OCI-LY1 (cell line): ENCODE results near the gene RNASE12.

Source experiments
- H2AFZ ChIP-seq: fragments of 200-600 bp; sonication (generic), shearing (Covaris generic); 2 replicates; pipeline ENCODE4 v1.6.0; 2014; ENCODE audit warnings: antibody characterized with exemption, mild to moderate bottlenecking, low read length
- H3F3A ChIP-seq: fragments of 200-600 bp; sonication (generic), shearing (Covaris generic); 2 replicates; pipeline ENCODE4 v1.6.0; 2014; ENCODE audit warnings: mild to moderate bottlenecking, antibody characterized with exemption, low read length, moderate library complexity; ENCODE audit not compliant: insufficient read depth
- H3K27ac ChIP-seq: fragments of 200-600 bp; sonication (generic); 2 replicates; pipeline ENCODE4 v1.5.1; 2014; ENCODE audit warnings: low read length, mixed run types, mild to moderate bottlenecking, low read depth; ENCODE audit not compliant: poor library complexity, severe bottlenecking
- H3K27me3 ChIP-seq: fragments of 200-600 bp; sonication (generic); 2 replicates; pipeline ENCODE4 v1.6.0; 2014; ENCODE audit warnings: antibody characterized with exemption, mild to moderate bottlenecking, low read length, moderate library complexity; ENCODE audit not compliant: insufficient read depth
- H3K36me3 ChIP-seq: fragments of 200-600 bp; sonication (generic); 2 replicates; pipeline ENCODE4 v1.6.1; 2014; ENCODE audit warnings: mild to moderate bottlenecking, antibody characterized with exemption, low read length, moderate library complexity, mixed read lengths; ENCODE audit not compliant: insufficient read depth
- H3K4me1 ChIP-seq: fragments of 200-600 bp; sonication (generic); 2 replicates; pipeline ENCODE4 v1.5.1; 2014; ENCODE audit warnings: mild to moderate bottlenecking, low read length, moderate library complexity; ENCODE audit not compliant: insufficient read depth, severe bottlenecking
- H3K4me2 ChIP-seq: fragments of 200-600 bp; sonication (generic), shearing (Covaris generic); 2 replicates; pipeline ENCODE4 v1.6.1; 2014; ENCODE audit warnings: low read length
- H3K4me3 ChIP-seq: fragments of 200-600 bp; sonication (generic); 2 replicates; pipeline ENCODE4 v1.5.1; 2014; ENCODE audit warnings: low read length, low read depth, mild to moderate bottlenecking, mixed read lengths; ENCODE audit not compliant: poor library complexity, severe bottlenecking
- H3K79me2 ChIP-seq: fragments of 200-600 bp; shearing (Covaris generic); 2 replicates; pipeline ENCODE4 v1.6.1; 2016; ENCODE audit warnings: mixed run types, low read length, mixed read lengths; ENCODE audit not compliant: insufficient read depth
- H3K9ac ChIP-seq: fragments of 200-600 bp; sonication (generic), shearing (Covaris generic); 2 replicates; pipeline ENCODE4 v1.6.1; 2014; ENCODE audit warnings: mild to moderate bottlenecking, low read length, mixed read lengths
- H3K9me2 ChIP-seq: fragments of 200-600 bp; sonication (generic), shearing (Covaris generic); 2 replicates; pipeline ENCODE4 v1.6.1; 2014; ENCODE audit warnings: low read depth, mild to moderate bottlenecking, low read length, mixed read lengths
- H3K9me3 ChIP-seq: fragments of 200-600 bp; shearing (Covaris generic); 2 replicates; pipeline ENCODE4 v1.6.1; 2014; ENCODE audit warnings: low read length, mixed read lengths
- H4K20me1 ChIP-seq: fragments of 200-600 bp; sonication (generic), shearing (Covaris generic); 2 replicates; pipeline ENCODE4 v1.6.0; 2016; ENCODE audit warnings: mild to moderate bottlenecking, low read length; ENCODE audit not compliant: insufficient read depth
- CTCF ChIP-seq: fragments of 200-600 bp; sonication (generic), shearing (Covaris generic); IDR thresholded peaks from 2 replicates; pipeline ENCODE4 v1.5.1; 2017; ENCODE audit warnings: mild to moderate bottlenecking, antibody characterized with exemption, low read length, moderate library complexity, mixed read lengths
- EZH2 ChIP-seq: fragments of 200-600 bp; sonication (generic), shearing (Covaris generic); IDR thresholded peaks from 2 replicates; pipeline ENCODE4 v1.8.0; 2017; ENCODE audit warnings: borderline replicate concordance, mixed run types, mild to moderate bottlenecking, antibody characterized with exemption, low read length, moderate library complexity, mixed read lengths

RNASE12 gene

GRCh38 chr14:20583908-20584307 lies 7.3 kb downstream of the RNASE12 start:
- 0 out of 2 replicates have a peak, but pooled peaks cover 4% of the 10 kb centered on the region for H3K27me3 ChIP-seq
- H3K9me3 ChIP-seq: no peaks in the 10 kb centered on the region
- H3K79me2 ChIP-seq: no peaks in the 10 kb centered on the region
- no peak overlapping the region for H2AFZ ChIP-seq
- no peaks in the 10 kb centered on the region for H3K4me1 ChIP-seq
- TF ChIP-seq CTCF (no peak), EZH2 (no peak)
- no peak overlapping the region for H3K27ac ChIP-seq
- H3K9me2 ChIP-seq: no peaks in the 10 kb centered on the region
- H3F3A ChIP-seq: no peaks in the 10 kb centered on the region
- H3K9ac ChIP-seq: no peak overlapping the region
- H4K20me1 ChIP-seq: no peaks in the 10 kb centered on the region
- no peaks in the 10 kb centered on the region for H3K36me3 ChIP-seq
- no peak overlapping the region for H3K4me3 ChIP-seq
- no peak overlapping the region for H3K4me2 ChIP-seq

- H3K4me1 ChIP-seq: no peaks in the 10 kb centered on the region
- H3K9ac ChIP-seq: no peak overlapping the region
- H3K36me3 ChIP-seq: no peaks in the 10 kb centered on the region
- no peak overlapping the region for H2AFZ ChIP-seq
- H3K4me2 ChIP-seq: no peak overlapping the region
- H3F3A ChIP-seq: no peaks in the 10 kb centered on the region
- no peak for TF ChIP-seq EZH2
- no peak for TF ChIP-seq CTCF
- no peaks in the 10 kb centered on the region for H4K20me1 ChIP-seq
- no peak overlapping the region for H3K27ac ChIP-seq
- no peaks in the 10 kb centered on the region for H3K9me2 ChIP-seq
- H3K27me3 ChIP-seq: 0 out of 2 replicates have a peak, but pooled peaks cover 4% of the 10 kb centered on the region
- H3K4me3 ChIP-seq: no peak overlapping the region
- H3K9me3 ChIP-seq: no peaks in the 10 kb centered on the region
- H3K79me2 ChIP-seq: no peaks in the 10 kb centered on the region
Measured at GRCh38 chr14:20583142-20583541, 8.0 kb downstream of the RNASE12 start.

GRCh38 chr14:20580242-20580641 lies 10.9 kb downstream of the RNASE12 start:
- no peak for TF ChIP-seq CTCF
- TF ChIP-seq EZH2: no peak
- Histone ChIP-seq H3K4me1 (no peaks in the 10 kb centered on the region), H3K27ac (no peak overlapping the region)

More at GRCh38 chr14:20580242-20580641, 10.9 kb downstream of the RNASE12 start:
- Histone ChIP-seq H3F3A (no peaks in the 10 kb centered on the region), H3K27me3 (no peaks in the 10 kb centered on the region), H2AFZ (no peak overlapping the region), H3K4me2 (no peak overlapping the region), H3K36me3 (no peaks in the 10 kb centered on the region), H4K20me1 (no peaks in the 10 kb centered on the region), H3K9me2 (no peaks in the 10 kb centered on the region), H3K4me3 (no peak overlapping the region), H3K79me2 (no peaks in the 10 kb centered on the region), H3K9me3 (no peaks in the 10 kb centered on the region), H3K9ac (no peak overlapping the region)
